Daoy (cell line): ENCODE results near the gene GSG1L. TPM values are rescaled to one million over a fixed set of nuclear protein-coding genes. Genes with fewer than 3 reads are reported as not detected.

Experiments
- DNase-seq: peaks from one replicate; pipeline ENCODE4 v3.0.0-alpha.2; 2015; ENCODE audit warnings: low read depth
- total RNA-seq: library from RNA; depleted of rRNA; stranded (reverse); fragments of >200 nt; shearing (Covaris generic); gene quantifications from 2 replicates; pipeline ENCODE4 v1.2.3, GENCODE V29; 2014

Gene GSG1L
- total RNA-seq, 1 experiment from 2014 or later: not detected

DNA sequence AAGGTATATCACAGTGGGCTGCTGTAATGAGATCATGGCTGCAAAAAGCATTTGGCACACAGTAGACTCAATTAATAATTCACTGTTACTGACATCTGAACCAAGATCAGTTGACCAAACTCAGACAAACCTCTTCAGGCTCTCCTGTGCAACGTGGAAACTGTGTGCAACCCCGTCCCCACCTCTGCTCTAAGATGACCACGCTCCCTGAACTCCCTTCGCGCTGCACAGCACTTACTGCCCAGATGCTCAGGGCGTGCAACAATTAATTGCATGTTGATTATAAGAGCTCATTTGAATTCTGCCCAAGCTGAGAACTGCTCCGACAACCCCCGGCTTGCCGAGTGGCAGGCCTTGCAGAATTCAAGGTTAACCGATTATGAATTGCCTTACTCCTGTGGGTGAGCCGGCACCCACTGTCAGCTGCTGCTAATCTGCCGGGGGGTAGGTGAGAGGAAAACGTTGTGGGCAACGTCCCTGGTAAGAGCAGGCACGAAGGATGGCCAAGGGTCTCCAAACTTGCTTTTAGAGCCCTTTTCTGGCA is 1.3 kb upstream of the GSG1L start:
- no peak for DNase-seq

- DNase-seq: no peak
Measured at GRCh38 chr16:28064150-28064549, 636 bp upstream of the GSG1L start.

DNA sequence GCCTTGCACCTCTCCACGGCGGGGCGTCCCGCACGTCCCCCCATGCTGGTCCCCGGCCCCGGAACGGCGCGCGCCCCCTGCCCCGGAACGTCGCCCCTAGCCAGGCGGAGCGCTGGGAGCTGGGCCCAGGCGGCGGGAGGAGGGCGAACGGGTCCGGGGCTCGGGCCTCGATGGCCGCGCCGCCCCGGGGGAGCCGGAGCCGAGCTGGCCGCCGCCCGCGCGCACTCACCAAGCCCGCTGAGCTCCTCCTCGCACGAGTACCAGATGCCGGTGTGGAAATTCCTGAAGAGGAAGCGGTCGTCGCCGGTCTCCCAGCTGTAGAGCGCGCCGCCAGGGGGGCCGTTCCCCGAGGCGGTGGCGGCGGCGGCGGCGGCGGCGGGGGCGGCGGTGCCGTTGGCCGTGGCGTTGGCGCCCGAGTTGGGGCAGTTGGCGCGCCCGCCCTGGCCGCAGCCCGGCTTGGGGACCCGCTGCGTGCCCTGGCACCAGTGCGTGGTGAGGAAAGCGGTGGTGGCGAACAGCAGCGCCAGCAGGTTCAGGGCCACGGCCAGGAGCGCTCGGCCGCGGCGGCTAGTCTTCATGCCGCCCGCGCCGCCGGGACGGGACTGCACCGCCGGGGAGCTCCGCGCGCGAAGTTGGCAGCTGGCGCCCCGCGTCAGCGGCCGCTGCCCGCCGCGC is 530 bp downstream of the GSG1L start:
- DNase-seq: no peak

GRCh38 chr16:28062261-28062846 is 1.2 kb downstream of the GSG1L start:
- no peak for DNase-seq

DNA sequence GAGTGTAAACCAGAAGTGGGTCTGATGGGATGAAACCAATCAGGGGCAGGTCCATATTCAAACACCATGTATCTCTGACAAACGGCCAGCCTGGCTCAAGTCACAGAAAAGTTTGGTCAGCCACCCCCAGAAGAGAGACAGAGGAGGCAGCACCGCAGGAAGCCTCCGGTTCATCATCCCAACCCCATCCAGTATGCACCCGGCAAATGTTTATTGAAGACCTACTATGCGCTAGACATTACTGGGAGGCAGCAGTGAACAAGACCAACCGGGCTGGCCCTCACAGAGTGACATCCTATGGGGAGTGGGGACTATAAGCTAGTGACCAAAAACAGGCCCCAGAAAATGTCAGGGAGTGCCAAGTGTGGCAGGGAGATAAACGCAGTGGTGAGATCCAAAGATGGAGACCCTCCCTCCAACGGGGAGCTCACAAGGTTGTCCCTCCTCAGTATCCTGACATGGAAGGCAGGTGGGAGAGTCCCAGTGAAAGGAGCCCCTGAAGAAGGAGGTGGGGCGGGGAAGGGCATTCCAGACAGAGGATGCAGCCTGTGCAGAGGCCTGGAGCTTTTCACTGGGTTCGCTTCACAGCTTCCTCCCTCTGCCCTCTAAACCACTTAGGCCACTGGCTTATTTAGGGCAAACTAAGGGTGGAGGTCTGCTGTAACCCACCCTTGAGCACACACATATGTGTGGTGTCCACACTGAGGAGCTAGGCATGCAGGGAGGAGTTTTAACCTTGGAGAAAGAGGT is 2.0 kb downstream of the GSG1L start:
- DNase-seq: no peak

- DNase-seq: no peak
Measured at GRCh38 chr16:28059841-28060575, 3.5 kb downstream of the GSG1L start.

- no peak for DNase-seq
Measured at GRCh38 chr16:28058839-28059589, 4.5 kb downstream of the GSG1L start.

- DNase-seq: no peak
Measured at GRCh38 chr16:28057949-28058348, 5.6 kb downstream of the GSG1L start.

GRCh38 chr16:28053461-28053860 is 10.1 kb downstream of the GSG1L start:
- no peak for DNase-seq

GRCh38 chr16:28052274-28053128 is 11.0 kb downstream of the GSG1L start:
- DNase-seq: no peak

DNA sequence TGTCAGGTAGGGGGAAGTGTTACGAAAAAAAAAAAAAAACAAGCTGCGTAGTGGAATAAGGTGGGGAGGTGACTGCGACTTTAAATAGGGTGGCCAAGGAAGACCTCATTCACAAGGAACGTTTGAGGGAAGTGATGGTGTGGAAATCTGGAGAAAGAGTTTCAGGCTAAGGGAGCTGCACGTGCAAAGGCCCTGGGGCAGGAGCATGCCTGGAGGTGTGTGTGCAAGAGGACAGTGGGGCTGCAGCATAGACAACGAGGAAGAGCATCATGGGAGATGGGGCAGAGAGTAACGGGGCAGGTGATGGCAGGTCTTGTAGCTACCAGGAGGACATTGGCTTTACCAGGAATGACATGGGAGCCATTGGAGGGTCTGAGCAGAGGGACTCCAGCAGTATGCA is 12.0 kb downstream of the GSG1L start:
- no peak for DNase-seq

- peak; percentile 44 for DNase-seq
Measured at GRCh38 chr16:28042811-28043210, 20.7 kb downstream of the GSG1L start.

DNA sequence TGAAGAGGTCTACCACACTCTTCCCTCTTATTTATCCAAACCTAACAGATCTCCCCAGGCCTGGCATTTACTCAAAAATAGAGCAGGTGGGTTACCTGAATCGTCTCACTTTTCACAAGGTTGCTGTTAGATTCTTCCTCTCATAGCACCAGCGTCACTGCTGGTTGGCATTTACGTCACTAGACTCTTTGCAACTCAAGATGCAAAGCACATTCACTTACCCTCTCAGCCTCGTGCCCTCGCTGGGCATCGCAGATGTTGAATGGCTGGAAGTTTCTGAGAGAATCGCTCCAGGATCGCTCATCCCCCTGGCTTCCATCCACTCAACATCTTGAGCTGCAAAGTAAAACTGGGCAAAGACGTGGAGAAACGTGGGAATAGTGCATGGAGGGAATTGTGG is 21.9 kb downstream of the GSG1L start:
- no peak for DNase-seq

DNA sequence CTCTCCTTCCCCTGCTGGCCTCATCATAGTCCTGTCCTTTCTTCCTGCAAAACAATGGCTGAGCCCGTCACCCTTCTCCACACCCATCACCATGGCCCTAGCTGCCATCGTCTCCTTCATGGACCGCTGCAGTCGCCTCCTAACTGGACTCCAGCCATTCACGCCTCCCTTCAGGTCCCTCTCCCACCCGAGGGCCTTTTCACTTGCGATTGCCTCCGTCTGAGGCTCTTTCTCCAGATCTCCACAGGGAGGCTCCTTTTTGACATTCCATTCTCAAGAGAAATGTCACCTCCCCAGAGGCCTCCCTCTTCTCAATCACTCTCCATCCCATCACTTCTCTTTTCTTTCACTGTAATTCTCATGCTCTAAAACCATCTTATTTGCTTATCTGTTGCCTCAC is 23.5 kb downstream of the GSG1L start:
- no peak for DNase-seq

DNA sequence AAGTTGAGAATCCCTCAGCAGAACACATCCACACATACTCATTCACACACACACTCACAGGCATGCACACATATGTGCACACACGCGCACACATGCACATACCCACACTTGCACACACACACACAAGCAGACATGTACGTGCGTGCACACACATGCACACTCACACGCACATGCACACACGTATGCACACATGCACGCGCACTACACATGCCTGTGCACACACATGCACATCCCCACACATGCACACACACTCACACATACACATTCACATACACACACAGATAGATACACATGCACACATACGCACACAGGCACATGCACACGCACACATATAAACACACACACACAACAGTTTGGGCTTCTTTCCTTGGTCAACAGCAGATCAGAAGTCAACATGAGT is 24.0 kb downstream of the GSG1L start:
- DNase-seq: no peak

DNA sequence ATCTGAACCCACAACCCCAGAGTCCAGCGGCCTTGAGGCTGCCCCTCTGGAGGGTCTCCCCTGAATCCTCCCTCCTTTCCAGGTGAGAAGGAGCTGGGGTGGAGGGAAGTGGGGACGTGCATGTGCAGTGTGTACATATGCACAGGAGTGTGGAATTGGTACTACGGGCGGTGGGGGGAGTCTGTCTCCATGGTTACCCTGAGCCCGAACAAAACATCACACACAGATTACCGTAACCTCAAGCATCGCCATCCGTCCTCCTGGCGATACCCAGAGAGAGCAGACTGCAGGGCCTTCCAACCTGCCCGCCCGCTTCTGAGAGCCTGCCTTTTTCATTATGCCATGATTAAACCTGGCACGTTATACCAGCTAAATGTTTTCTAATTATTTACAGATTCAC is 25.1 kb downstream of the GSG1L start:
- DNase-seq: no peak

DNA sequence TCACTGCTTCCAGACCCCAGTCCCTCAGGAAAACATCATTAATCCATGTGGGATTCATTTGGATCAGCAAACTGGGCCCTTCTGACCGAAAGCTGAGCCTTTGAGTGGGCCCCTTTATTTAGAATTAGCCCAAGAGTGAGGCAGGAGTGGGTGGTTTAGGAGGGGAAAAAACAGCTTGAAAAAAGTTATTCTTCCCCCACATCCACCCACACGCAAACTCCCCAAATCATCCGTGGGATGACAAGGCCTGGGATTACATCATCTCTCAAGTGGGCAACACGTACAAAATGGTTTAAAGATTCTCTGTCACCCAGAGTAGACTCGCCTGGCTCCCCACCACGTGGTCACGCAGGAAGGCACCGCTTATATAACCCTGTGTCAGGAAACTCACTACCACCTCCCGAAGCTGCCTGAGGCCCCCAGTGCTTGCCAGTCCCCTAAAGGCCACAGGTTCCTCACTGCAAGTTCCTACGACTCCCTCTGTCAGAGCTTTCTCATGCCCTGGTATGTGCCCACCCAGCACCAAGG is 27.6 kb downstream of the GSG1L start:
- DNase-seq: no peak

- no peak for DNase-seq
Measured at GRCh38 chr16:28033870-28034269, 29.6 kb downstream of the GSG1L start.

- DNase-seq: no peak
Measured at GRCh38 chr16:28029387-28030002, 34.0 kb downstream of the GSG1L start.

- no peak for DNase-seq
Measured at GRCh38 chr16:28027055-28027454, 36.5 kb downstream of the GSG1L start.
